GM13976 (cell line): Measurements from ENCODE around the gene LAMB1.
"Not testable (repeated sequence)": the region's sequence is repeated elsewhere in the genome, so short reads cannot be mapped to it uniquely, and the experiment has no call there.

Experiments
- DNase-seq: peaks from one replicate; pipeline ENCODE4 v3.0.0; 2012; ENCODE audit warnings: low spot score
- in situ Hi-C: fragments of 300-500 bp; cut with MboI; formaldehyde crosslinking; loops from one replicate; pipeline ENCODE4 v1.12.0; 2022; ENCODE audit warnings: low sequenced_read_pairs, mixed read lengths, inconsistent platforms; ENCODE audit not compliant: unreplicated experiment
- TF ChIP-seq, protein P1 (sequence below): IDR thresholded peaks from 2 replicates; pipeline ENCODE4 v1.5.1; 2012; ENCODE audit warnings: borderline replicate concordance, mild to moderate bottlenecking; ENCODE audit not compliant: insufficient read depth; ENCODE audit errors: extremely low read depth, missing control alignments, control extremely low read depth

Gene LAMB1

DNA sequence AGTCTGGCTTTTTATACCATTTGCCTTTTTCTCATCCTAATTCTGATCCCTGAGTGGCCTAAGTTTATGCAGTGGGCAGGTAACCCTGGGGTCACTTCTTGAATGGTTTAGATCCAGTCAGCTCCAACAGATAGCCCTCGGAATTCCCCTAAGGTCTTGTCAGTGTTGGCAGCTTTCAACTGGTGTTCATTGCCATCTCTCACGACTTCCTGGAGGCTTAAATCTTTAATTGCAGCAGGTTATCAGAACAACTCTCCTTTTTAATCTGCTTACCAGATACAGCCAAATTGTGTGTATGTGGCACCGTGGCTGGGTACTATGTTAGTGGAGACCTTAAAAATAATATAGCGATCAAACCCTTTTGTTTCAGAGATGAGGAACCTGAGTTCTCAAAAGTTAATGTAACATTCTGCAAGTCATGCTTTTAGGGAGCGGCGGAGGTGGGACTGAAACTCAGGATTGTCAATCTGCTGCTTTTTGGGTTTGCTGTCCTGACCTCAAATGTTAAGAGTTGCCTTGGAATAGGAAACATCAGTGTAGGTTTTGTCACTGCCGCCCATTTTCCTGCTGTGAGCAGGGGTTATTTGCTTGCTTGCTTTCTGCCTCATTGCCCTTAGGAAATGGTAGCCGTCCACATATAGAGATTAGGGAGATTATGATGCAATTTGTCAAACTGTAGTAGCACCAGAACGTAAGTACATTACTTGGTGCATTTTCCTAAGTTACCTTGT, 111.2 kb downstream of the LAMB1 start:
- in situ Hi-C loops = no loop called here

GRCh38 chr7:107890962-107891635, 111.9 kb downstream of the LAMB1 start, which contains the start of gene DLD:
TSS of gene DLD (plus strand) at chr7:107891183. CDS start at chr7:107891251, 68 bp downstream.
- DNase-seq = peak; percentile 96
- TF ChIP-seq, protein P1, sequence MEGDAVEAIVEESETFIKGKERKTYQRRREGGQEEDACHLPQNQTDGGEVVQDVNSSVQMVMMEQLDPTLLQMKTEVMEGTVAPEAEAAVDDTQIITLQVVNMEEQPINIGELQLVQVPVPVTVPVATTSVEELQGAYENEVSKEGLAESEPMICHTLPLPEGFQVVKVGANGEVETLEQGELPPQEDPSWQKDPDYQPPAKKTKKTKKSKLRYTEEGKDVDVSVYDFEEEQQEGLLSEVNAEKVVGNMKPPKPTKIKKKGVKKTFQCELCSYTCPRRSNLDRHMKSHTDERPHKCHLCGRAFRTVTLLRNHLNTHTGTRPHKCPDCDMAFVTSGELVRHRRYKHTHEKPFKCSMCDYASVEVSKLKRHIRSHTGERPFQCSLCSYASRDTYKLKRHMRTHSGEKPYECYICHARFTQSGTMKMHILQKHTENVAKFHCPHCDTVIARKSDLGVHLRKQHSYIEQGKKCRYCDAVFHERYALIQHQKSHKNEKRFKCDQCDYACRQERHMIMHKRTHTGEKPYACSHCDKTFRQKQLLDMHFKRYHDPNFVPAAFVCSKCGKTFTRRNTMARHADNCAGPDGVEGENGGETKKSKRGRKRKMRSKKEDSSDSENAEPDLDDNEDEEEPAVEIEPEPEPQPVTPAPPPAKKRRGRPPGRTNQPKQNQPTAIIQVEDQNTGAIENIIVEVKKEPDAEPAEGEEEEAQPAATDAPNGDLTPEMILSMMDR = no peak
- in situ Hi-C loops = no loop called here

More for the DNA sequence above, 111.2 kb downstream of the LAMB1 start:
- DNase-seq = peak; percentile 36
- TF ChIP-seq, protein P1 = no peak

DNA sequence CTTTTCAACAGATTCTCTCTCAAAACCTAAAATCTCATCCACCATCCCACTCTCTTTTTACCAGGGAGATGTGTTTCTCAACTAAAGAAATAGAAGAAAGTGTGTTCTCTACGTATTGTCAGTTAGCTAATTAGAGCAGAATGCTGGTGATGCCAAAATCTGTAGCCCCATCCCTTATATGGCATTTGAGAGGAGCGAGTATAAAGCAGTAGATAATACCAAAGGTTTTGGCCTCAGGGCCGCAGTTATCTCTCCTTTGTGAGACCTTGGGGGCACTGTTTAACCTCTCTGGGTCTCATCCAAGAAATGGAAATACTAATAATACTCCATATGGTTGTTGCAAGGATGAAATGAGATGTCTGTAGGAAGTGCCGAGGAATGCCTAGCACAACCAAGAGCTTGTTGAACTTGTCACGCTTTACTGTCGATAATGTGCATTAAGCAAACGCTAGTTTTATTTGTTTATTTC, 112.4 kb downstream of the LAMB1 start:
- TF ChIP-seq, protein P1 = no peak
- in situ Hi-C loops = no loop called here
- peak; percentile 35 for DNase-seq

GRCh38 chr7:107889992-107890391, 113.0 kb downstream of the LAMB1 start:
- TF ChIP-seq, protein P1 = no peak
- no peak for DNase-seq
- in situ Hi-C loops = no loop called here

DNA sequence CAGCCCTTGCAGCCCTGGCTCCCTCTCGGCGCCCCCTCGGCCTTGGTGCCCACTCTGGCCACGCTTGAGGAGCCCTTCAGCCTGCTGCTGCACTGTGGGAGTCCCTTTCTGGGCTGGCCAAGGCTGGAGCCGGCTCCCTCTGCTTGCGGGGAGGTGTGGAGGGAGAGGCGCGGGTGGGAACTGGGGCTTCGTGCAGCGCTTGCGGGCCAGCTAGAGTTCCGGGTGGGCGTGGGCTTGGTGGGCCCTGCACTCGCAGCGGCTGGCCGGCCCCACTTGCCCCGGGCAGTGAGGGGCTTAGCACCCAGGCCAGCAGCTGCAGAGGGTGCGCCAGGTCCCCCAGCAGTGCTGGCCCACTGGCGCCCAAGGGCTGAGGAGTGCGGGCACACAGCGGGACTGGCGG, 115.1 kb downstream of the LAMB1 start:
- DNase-seq, in situ Hi-C loops: not testable (repeated sequence)

DNA sequence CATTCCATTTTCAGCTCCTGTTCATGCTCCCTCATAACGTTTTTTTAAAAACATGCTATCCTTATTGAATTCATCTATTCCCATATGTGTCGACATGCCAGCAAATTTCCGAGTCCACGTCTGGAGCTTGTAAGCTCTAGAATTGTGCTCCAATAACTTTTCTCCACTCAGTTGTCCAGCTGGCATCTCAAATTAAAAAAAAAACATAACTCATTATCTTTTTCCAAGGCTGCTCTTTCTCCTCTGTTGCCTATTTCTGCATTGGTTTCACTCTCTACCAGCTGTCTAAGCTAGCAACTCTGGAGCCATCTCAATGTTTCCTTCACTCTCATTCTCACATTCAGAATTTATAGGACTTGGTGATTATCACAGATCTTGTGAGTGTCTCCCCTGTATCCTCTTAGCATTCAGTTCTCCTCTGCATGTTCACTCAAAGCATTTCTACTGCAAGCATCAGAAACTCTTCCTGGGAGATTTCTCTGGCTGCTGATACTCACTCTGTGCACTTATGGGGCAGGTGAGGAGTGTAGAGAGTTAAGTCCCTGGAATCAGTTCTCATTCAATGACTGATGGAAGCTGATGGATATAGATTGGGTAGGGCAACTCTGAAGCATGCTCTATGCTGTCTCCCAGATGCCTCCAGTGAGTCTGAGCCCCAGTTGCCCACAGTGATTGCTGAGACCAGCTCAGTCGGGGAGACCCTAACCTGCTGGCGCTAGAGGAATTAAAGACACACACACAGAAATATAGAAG, 118.7 kb downstream of the LAMB1 start:
- TF ChIP-seq, protein P1 = no peak
- no peak for DNase-seq
- in situ Hi-C loops = no loop called here
